Thyroid gland (tissue), 4 donors: ENCODE measurements around the gene RASGRF2.

Experiments used
- POLR2A ChIP-seq, 2 donors: fragments of 450-650 bp; IDR thresholded peaks; one replicate each; pipeline ENCODE4 v1.6.1; 2017; ENCODE audit warnings: antibody characterized with exemption in 2 of 2, mild to moderate bottlenecking in 2 of 2, moderate library complexity in 1 of 2
- TF ChIP-seq, protein P1 (sequence below), 6 experiments: fragments of 200-600 bp in 3 of 6; fragments of 450-650 bp in 3 of 6; sonication (generic) in 3 of 6; IDR thresholded peaks; one replicate each; pipeline ENCODE4 v1.5.1; 2016 to 2019; ENCODE audit warnings: antibody characterized with exemption in 6 of 6, mild to moderate bottlenecking in 2 of 6, inconsistent platforms in 1 of 6, moderate library complexity in 1 of 6

GRCh38 chr5:81226286-81226685 lies 266.1 kb downstream of the RASGRF2 start:
- TF ChIP-seq, protein P1, sequence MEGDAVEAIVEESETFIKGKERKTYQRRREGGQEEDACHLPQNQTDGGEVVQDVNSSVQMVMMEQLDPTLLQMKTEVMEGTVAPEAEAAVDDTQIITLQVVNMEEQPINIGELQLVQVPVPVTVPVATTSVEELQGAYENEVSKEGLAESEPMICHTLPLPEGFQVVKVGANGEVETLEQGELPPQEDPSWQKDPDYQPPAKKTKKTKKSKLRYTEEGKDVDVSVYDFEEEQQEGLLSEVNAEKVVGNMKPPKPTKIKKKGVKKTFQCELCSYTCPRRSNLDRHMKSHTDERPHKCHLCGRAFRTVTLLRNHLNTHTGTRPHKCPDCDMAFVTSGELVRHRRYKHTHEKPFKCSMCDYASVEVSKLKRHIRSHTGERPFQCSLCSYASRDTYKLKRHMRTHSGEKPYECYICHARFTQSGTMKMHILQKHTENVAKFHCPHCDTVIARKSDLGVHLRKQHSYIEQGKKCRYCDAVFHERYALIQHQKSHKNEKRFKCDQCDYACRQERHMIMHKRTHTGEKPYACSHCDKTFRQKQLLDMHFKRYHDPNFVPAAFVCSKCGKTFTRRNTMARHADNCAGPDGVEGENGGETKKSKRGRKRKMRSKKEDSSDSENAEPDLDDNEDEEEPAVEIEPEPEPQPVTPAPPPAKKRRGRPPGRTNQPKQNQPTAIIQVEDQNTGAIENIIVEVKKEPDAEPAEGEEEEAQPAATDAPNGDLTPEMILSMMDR (IDR thresholded peaks at IDR 0.05), result no peak
- no peak for TF ChIP-seq POLR2A (IDR thresholded peaks at IDR 0.05)
